ENCODE measurements around the gene KCTD18. TPM values are rescaled to one million over a fixed set of nuclear protein-coding genes. Genes with fewer than 3 reads are reported as not detected.

The KCTD18 gene
- 28.2 and 31.1 TPM in 2 replicates for total RNA-seq

DNA sequence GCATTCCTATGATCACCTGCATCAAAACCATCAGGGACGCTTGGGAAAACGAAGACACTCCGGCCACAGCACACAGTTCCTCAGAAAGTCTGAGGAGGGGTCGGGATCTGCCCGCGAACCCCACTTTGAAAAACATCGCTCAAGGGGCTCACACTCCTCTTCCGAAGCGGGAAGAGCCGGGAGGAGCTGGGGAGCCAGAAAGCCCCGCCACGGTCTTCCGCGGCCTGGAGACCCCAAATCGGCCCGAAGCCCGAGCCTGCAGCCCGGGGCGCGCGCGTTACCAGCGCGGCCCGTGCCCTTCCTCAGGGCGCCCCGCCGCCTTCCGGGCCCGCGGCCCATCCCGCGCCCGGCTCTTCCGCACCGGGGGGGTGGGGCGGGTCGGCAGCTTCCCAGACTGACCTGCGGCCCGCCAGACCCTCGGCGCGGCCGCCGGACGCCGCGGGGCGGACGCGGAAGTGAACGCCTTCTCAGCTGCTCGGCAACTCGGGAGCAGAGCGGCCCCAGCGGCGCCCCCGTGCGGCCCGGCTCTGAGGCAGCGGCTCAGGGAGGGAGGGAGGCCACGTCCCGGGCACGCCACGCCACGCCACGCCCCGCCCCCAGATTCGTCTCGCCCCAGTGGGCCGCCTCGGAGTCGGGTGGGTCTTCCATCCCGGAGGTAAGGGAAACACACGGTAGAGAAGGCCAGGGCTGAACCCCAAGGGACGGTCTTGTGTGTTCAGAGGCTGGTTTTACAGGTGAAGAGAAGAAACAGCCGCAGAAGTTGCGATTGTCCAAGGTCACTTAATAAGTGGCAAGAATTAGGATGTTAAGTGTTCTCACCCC, at the start of gene KCTD18:
Gene KCTD18 (minus strand): TSS at position 457 of the 822 bp plus-strand sequence. CDS start 3,052 bp downstream, outside the sequence.
- Histone ChIP-seq H3K4me3 (ENCODE audit: low read depth, low read length) (peak within 1 kb of the TSS; percentile 69), H3K36me3 (ENCODE audit: control insufficient read depth, insufficient read depth, low read length) (no peaks in the 10 kb centered on the region), H3K27me3 (ENCODE audit: control insufficient read depth, insufficient read depth, low read length) (no peaks in the 10 kb centered on the region)
- DNase-seq (ENCODE audit: low read depth) (peak; percentile 59), FAIRE-seq (no peak)
- TF ChIP-seq, protein P1, sequence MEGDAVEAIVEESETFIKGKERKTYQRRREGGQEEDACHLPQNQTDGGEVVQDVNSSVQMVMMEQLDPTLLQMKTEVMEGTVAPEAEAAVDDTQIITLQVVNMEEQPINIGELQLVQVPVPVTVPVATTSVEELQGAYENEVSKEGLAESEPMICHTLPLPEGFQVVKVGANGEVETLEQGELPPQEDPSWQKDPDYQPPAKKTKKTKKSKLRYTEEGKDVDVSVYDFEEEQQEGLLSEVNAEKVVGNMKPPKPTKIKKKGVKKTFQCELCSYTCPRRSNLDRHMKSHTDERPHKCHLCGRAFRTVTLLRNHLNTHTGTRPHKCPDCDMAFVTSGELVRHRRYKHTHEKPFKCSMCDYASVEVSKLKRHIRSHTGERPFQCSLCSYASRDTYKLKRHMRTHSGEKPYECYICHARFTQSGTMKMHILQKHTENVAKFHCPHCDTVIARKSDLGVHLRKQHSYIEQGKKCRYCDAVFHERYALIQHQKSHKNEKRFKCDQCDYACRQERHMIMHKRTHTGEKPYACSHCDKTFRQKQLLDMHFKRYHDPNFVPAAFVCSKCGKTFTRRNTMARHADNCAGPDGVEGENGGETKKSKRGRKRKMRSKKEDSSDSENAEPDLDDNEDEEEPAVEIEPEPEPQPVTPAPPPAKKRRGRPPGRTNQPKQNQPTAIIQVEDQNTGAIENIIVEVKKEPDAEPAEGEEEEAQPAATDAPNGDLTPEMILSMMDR (IDR thresholded peaks at IDR 0.05; ENCODE audit: insufficient read depth, low read length, severe bottlenecking), result peak; percentile 79

GRCh38 chr2:200540793-200541192, 30.9 kb upstream of the KCTD18 start:
- Histone ChIP-seq H3K27me3 (ENCODE audit: control insufficient read depth, insufficient read depth, low read length) (no peaks in the 10 kb centered on the region), H3K4me3 (ENCODE audit: low read depth, low read length) (no peak overlapping the region), H3K36me3 (ENCODE audit: control insufficient read depth, insufficient read depth, low read length) (peaks cover 3% of the 10 kb centered on the region)
- DNase-seq (ENCODE audit: low read depth), result no peak
- TF ChIP-seq, protein P1 (IDR thresholded peaks at IDR 0.05; ENCODE audit: insufficient read depth, low read length, severe bottlenecking), result no peak
- FAIRE-seq, result peak; percentile 52

DNA sequence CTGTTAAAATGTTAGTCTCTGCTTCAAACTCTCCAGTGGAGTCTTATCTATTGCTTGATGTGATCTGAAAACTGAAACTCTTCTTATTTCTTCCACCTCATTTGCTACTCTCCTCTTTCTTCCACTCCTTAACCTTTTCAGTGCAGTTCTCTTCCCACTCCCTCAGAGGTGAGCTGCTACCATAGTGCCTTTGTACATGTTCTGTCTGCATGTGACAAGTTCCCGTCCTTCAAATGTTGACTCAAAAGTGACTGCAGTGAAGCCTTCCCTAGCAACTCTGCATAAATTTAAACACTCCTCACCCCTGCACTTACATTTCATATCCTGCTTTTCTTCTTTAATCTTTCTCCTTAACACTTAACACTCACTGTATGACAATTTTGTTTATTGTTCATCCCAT, 28.3 kb upstream of the KCTD18 start:
- no peak overlapping the region for H3K4me3 ChIP-seq (ENCODE audit: low read depth, low read length)
- TF ChIP-seq, protein P1 (IDR thresholded peaks at IDR 0.05; ENCODE audit: insufficient read depth, low read length, severe bottlenecking), result no peak
- H3K27me3 ChIP-seq (ENCODE audit: control insufficient read depth, insufficient read depth, low read length), result no peaks in the 10 kb centered on the region
- DNase-seq (ENCODE audit: low read depth) (no peak), FAIRE-seq (no peak)
- H3K36me3 ChIP-seq (ENCODE audit: control insufficient read depth, insufficient read depth, low read length), result peaks cover 5% of the 10 kb centered on the region

- TF ChIP-seq, protein P1 (IDR thresholded peaks at IDR 0.05; ENCODE audit: insufficient read depth, low read length, severe bottlenecking), result no peak
- Histone ChIP-seq H3K36me3 (ENCODE audit: control insufficient read depth, insufficient read depth, low read length) (peaks cover 3% of the 10 kb centered on the region), H3K27me3 (ENCODE audit: control insufficient read depth, insufficient read depth, low read length) (no peaks in the 10 kb centered on the region), H3K4me3 (ENCODE audit: low read depth, low read length) (no peak overlapping the region)
- FAIRE-seq, result no peak
- DNase-seq (ENCODE audit: low read depth), result no peak
These were observed 24.7 kb upstream of the KCTD18 start for GRCh38 chr2:200534572-200534971.

DNA sequence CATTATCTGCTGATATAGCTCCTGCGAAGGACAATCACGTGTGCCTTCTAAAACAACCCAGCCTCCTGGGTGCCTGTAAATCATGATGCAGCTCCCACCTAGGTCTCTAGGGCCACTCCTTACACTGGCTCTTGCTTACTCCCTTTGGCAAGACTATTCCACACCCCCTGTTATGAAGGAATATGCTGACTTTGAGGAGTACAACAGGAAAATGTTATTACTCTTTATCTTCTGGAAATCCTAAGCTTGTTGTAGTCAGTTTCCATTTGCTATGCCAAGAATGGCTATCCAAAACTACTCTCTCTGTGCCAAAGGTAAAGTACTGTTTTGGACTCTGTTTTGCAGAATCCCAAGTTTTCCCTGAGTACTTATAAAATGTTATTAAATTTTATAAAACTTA, 23.9 kb upstream of the KCTD18 start:
- Histone ChIP-seq H3K27me3 (ENCODE audit: control insufficient read depth, insufficient read depth, low read length) (no peaks in the 10 kb centered on the region), H3K36me3 (ENCODE audit: control insufficient read depth, insufficient read depth, low read length) (peaks cover 3% of the 10 kb centered on the region), H3K4me3 (ENCODE audit: low read depth, low read length) (no peak overlapping the region)
- TF ChIP-seq, protein P1 (IDR thresholded peaks at IDR 0.05; ENCODE audit: insufficient read depth, low read length, severe bottlenecking), result no peak
- no peak for DNase-seq (ENCODE audit: low read depth)
- FAIRE-seq, result no peak
